ENCODE measurements around the gene PDE7B. TPM values are rescaled to one million over a fixed set of nuclear protein-coding genes. Genes with fewer than 3 reads are reported as not detected.

Gene PDE7B
- total RNA-seq, 3 donors from 2014 or later: 0.05 to 0.18 TPM; not detected in 1

DNA sequence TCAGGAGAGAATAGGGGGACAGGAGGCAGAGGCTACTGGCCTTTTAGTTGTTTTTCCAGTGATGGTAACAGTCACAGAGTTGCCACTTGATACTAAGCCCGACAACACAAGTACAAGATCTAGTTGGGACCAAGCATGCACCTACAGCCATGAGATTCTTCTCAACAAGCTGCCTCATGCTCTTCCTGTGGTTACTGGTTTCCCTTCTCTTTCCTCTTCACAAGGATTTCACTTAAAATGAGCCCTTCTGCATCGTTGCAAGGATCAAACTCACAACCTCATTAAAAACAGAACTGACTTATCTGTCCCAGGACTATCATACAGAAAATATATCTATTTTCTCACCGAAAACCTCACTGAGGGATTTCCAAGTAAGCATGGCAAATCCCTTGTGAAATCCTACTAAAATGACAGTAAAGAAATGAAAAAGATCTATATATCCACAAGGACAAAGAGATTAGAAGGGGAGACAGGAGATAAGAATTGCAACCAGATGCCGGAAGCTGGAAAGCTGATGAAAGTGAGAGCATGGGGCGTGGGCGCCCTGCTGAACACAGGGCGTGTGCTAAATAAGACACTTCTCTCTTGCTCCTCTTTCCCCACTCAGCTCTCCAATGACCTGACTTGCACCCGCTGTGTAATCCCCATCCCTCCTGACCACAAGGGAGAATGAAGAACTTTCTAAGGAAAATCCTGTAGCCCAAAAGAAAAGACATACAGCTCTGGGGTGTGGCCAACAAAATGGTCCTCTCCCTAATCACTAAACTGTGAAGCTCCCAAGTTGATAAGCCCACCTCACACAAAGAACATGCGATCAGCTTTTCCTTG, 385.2 kb downstream of the PDE7B start:
- no peak overlapping the region for H3K4me3 Mint-ChIP-seq
- peaks cover 8% of the 10 kb centered on the region for H3K36me3 Mint-ChIP-seq (ENCODE audit: insufficient read depth)
- DNase-seq: no peak

GRCh38 chr6:136244061-136244616, 392.6 kb downstream of the PDE7B start:
- peaks cover 2% of the 10 kb centered on the region for H3K36me3 Mint-ChIP-seq (ENCODE audit: insufficient read depth)
- no peak for ATAC-seq
- no peak overlapping the region for H3K4me3 Mint-ChIP-seq
- peaks cover 5% of the 10 kb centered on the region for H3K4me1 Mint-ChIP-seq (ENCODE audit: low read depth)
- H3K27me3 Mint-ChIP-seq (ENCODE audit: low read depth): no peaks in the 10 kb centered on the region
- DNase-seq: no peak
- H3K9me3 Mint-ChIP-seq: no peaks in the 10 kb centered on the region

More for the DNA sequence above, 385.2 kb downstream of the PDE7B start:
- Mint-ChIP-seq H3K9me3 (no peaks in the 10 kb centered on the region), H3K27me3 (ENCODE audit: low read depth) (no peaks in the 10 kb centered on the region), H3K4me1 (ENCODE audit: low read depth) (peaks cover 11% of the 10 kb centered on the region)
- no peak for ATAC-seq

All from activated T-cell treated with anti-CD3 and anti-CD28 coated beads, Interleukin-2, amount 50 U/mL, for 4 hours (primary cell).